Suprapubic skin (tissue), 3 donors: ENCODE data around the gene RNGTT.

Experiments
- POLR2A ChIP-seq, 2 donors: fragments of 450-650 bp; IDR thresholded peaks; one replicate each; pipeline ENCODE4 v1.6.1; 2017; ENCODE audit warnings: antibody characterized with exemption in 2 of 2, mild to moderate bottlenecking in 2 of 2, moderate library complexity in 2 of 2
- TF ChIP-seq, protein P1 (sequence below), 2 donors: fragments of 200-600 bp in 1 of 2; fragments of 450-650 bp in 1 of 2; sonication (generic) in 1 of 2; IDR thresholded peaks; one replicate each; pipeline ENCODE4 v1.5.1; 2016 to 2019; ENCODE audit warnings: antibody characterized with exemption in 2 of 2, mild to moderate bottlenecking in 1 of 2, moderate library complexity in 1 of 2

DNA sequence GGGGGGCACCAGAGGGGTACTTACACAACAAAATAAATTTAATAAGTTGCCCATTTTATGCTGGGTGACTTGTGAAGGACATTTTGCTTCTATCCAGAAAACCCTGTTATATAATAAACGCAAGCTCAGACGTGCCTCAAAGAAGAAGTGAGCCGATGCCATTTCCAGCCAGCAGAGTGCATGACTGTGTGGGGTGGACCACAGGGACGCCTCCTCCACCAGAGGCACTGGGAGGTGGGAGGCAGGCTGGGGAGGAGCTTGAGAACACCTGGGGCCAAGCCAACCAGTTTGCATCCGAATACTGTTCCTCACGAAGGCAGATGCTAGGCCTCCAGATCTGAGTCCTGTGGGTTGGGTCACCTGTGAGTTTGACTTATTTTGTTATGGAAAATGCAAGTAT is 363.8 kb downstream of the RNGTT start:
- TF ChIP-seq, protein P1, sequence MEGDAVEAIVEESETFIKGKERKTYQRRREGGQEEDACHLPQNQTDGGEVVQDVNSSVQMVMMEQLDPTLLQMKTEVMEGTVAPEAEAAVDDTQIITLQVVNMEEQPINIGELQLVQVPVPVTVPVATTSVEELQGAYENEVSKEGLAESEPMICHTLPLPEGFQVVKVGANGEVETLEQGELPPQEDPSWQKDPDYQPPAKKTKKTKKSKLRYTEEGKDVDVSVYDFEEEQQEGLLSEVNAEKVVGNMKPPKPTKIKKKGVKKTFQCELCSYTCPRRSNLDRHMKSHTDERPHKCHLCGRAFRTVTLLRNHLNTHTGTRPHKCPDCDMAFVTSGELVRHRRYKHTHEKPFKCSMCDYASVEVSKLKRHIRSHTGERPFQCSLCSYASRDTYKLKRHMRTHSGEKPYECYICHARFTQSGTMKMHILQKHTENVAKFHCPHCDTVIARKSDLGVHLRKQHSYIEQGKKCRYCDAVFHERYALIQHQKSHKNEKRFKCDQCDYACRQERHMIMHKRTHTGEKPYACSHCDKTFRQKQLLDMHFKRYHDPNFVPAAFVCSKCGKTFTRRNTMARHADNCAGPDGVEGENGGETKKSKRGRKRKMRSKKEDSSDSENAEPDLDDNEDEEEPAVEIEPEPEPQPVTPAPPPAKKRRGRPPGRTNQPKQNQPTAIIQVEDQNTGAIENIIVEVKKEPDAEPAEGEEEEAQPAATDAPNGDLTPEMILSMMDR (IDR thresholded peaks at IDR 0.05) = no peak
- no peak for TF ChIP-seq POLR2A (IDR thresholded peaks at IDR 0.05)
